DOHH2 (cell line): Measurements from ENCODE around the gene GABARAPL2.

Experiments used
- CTCF ChIP-seq: fragments of 200-600 bp; sonication (generic); IDR thresholded peaks from one replicate; pipeline ENCODE4 v1.5.1; 2014; ENCODE audit warnings: antibody characterized with exemption, mild to moderate bottlenecking, low read depth, low read length; ENCODE audit not compliant: poor library complexity, severe bottlenecking
- EZH2phosphoT487 ChIP-seq: fragments of 200-600 bp; sonication (generic); IDR thresholded peaks from 2 replicates; pipeline ENCODE4 v1.6.1; 2017; ENCODE audit warnings: borderline replicate concordance, mild to moderate bottlenecking, antibody characterized with exemption, low read length, moderate library complexity, mixed read lengths

DNA sequence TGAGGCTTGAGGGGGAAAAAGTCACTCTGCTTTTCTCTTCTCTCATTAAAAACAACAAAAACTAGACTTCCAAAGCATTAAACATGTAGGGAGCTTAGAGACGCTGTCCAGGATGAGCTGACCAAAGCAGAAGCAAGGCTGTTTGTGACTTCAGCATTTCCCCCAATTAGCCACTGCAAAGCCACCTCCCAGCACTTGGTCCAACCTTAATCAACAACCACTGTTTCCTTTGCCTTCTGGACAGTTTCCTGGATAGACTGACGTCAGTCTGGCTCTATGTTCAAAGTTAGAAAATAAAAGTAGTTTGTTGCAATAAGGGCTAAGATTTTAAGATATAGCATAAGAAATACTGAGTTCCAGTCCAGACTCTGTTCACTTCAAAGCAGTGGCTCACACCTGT is 13.2 kb upstream of the GABARAPL2 start:
- TF ChIP-seq EZH2phosphoT487 (no peak), CTCF (no peak)
